Hematopoietic multipotent progenitor cell treated with erythropoietin and hydrocortisone succinate and interleukin-3 and kit ligand, for 8 days (in vitro differentiated cells): ENCODE data around the gene NPLOC4.
"Not testable (repeated sequence)": the region's sequence is repeated elsewhere in the genome, so short reads cannot be mapped to it uniquely, and the experiment has no call there.

Experiments used
- DNase-seq: peaks from one replicate; pipeline ENCODE4 v3.0.0-alpha.2; 2015

Gene NPLOC4

GRCh38 chr17:81531998-81532404 lies 104.9 kb downstream of the NPLOC4 start:
- not testable (repeated sequence) for DNase-seq

GRCh38 chr17:81531013-81531412 lies 105.9 kb downstream of the NPLOC4 start:
- DNase-seq = not testable (repeated sequence)

GRCh38 chr17:81529437-81529803 lies 107.5 kb downstream of the NPLOC4 start:
- DNase-seq = no peak

GRCh38 chr17:81528651-81529436 lies 108.1 kb downstream of the NPLOC4 start:
- no peak for DNase-seq

- no peak for DNase-seq
These were observed 108.6 kb downstream of the NPLOC4 start for GRCh38 chr17:81528384-81528650.

DNA sequence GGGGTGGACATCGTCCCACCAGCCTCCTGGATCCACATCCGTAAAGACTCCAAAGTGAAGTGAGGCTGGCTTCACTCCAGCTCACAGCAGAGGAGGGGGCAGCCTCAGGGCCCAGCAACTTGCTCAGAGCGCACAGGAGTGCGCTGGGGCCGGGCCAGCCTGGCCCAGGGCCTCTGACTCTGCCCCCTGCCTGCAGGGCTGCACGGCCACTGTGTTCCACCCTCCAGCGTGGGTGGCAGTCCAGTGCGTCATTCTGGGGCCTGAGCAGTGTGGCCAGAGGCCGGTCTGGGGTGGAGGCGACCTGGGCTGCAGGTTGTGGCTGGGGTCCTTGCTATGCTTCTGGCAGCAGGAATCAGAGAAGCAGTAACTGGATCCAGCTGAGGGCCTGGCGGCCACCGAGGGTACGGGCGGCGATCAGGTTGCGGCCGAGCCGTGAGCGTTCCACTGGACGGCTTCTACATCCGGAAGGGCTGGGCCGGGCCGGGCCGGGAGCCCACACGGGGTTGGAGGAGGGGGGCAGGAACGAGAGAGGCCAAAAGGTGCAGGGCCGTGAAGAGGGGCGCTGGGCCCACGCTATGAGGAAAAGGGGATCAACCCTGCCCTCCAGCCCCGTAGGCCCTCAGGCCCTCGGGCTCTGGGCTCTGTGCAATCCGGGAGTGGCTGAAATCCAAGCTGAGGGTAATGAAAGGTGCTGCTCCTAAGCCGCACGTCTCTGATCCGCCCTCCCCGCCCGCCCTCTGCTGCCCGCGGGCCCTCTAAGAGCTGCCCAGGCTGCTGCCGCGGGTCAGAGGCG lies 109.1 kb downstream of the NPLOC4 start, which contains the start of gene FSCN2:
Gene FSCN2 (plus strand): TSS at position 787 of the 793 bp plus-strand sequence. CDS start 155 bp downstream, outside the sequence.
- no peak for DNase-seq

DNA sequence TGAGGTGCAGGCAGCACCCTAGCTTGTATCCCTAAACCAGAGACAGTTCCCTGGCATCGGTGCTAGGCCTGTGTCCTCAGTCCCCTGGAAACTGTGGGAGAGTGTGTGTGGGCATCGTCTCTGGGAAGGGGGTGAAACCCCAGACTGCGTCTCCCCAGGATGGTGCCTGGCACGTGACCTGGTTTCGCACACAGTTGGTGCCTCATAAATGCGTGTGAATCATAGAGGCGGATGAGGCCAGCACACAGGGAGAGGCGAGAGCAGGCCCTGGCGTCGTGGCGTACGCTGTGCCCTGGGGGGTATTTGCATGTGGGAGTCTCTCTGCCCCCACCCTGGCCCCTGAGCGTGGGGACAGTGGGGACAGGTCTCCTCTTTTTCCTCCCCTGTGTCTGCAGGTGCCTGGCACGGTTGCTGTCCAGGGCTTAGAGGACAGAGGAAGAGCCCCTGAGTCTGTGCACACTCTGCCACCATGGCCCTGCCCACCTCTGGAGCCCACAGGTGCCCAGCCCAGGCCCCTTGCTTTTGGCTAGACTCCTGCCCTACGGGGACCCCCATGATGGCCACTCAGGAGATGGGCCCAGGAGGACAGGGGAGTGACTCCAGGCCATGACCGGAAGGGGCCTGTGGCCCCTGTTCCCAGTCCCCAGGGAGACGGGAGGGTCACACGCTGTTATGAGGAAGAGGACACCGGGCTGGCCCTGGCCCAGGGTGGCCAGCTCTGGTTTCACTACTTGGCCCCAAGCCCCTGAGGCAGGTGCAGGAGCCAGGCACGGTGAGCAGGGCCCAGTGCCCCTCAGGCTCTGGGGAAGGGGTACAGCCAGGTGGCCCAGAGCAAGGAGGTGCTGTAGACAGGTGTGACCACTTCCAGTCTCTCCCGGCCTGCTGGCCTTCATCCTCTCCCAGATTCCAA lies 110.0 kb downstream of the NPLOC4 start:
- DNase-seq = no peak

DNA sequence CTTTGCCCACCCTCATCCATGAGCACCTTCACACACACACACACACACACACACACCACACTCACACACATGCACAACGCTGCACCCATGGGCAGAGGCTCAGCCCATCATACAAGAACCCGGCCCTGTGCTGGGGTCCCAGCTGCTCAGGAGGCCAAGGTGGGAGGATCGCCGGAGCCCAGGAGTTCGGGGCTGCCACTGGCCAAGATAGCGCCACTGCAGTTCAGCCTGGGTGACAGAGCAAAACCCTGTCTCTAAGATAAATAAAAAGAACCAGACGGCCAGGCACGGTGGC lies 112.1 kb downstream of the NPLOC4 start:
- no peak for DNase-seq

DNA sequence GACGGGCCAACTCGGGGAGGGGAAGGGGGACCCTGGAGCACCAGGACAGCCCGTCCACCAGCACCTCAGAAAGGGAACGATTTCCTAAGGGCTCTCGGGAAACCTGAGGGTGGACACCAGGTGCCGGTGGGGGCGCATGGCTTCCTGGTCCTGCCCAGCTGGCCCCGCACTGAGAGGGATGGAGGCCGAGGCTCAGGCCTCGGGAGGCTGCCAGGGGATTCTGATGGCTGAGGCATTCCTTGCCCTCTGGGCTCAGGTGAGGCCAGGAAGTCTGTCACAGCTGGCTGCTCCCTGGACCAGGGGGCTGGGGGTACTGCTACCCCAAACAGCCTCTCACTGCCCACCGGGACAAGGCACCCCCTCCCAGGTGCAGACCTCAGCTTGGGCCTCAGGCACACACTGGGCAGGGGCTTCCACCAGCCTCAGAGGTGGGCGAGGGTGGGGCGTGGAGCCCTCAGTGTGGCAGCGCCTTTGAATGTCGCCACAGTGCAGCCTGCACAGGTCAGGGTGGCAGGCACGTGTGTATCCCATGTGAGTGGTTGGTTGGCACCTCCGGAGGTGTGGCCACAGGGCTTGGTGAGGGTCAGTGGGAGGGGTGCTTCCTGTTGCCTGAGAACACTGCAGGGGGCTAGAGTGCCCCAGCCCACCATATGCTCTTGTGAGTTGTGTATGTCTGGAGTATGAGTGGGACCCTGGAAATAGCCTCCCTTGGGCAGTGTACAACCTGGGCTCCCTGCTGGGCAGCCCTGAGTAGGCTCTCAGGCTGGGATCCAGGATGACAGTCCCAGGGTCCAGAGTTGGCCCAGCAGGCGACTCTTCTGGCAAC lies 112.7 kb downstream of the NPLOC4 start:
- no peak for DNase-seq

DNA sequence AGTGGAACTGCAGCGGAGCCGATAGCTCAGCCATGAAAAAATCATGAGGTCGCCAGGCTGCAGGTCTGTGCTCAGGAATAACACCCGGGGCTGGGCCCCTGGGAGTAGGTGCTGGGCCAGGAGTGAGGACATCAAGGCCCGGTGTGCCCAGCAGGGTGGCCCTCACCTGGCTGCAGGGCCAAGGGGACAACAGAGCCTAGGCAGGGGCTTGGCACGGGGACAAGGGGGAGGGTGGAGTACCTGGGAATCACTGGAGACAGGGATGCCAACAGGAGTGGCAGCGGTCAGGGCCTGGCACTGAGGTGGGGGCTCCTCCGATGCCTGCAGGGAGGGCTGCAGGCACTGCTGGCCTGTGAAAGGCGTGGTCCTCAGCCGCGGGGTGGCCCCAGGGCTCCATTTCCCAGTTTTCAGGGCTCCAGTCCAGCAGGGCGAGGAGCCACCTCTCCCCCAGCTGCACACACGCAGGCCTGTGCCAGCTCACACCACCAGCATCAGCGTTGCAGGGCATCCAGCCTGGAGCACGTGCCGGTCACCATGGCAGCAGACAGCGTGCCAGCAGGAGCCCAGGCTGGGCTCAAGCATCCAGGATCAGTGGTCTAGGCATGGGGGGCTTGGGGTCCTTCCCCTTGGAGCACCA lies 113.4 kb downstream of the NPLOC4 start:
- no peak for DNase-seq

- DNase-seq = no peak
These were observed 114.2 kb downstream of the NPLOC4 start for GRCh38 chr17:81522491-81523401.

DNA sequence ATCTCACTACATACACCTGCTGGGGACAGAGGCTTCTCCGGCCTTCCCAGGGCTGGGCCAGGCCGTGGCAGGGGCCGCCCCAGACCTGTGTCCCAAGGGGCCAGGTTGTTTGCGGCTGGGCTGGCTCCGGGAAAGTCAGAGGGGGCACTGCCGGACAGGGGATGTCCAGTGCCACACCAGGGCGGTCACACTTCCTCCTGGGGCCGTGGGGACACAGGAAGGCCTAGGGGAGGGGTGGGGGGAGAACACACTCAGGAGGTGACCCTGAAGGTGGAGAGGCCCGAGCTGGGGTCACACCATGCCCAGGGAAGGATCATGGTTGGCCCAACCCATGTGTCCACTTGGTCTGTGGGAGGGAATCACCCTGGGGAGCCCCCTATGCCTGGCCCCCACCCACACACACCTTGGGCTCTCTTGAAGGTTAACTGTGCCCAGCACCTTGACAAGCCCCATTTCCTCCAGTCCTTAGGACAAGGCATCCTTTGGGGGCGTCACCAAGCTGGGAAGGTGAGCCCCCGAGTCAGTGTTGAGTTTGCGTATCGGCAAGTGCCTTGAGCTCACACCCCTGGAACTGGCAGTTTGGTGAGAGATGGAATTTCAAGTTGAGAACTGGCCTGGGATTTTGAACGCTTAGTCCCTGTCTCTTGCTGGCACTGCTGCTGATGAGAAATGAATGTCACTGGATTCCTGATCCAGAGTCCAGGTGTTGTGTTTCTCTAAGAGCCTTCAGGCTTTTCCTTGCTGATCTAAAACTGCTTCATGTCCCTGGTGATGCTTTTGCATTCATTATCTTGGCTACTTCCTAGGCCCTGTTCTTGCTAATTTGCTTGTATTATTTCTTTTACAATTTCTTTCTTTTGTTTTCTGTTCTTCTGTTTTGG lies 116.7 kb downstream of the NPLOC4 start:
- DNase-seq = no peak

DNA sequence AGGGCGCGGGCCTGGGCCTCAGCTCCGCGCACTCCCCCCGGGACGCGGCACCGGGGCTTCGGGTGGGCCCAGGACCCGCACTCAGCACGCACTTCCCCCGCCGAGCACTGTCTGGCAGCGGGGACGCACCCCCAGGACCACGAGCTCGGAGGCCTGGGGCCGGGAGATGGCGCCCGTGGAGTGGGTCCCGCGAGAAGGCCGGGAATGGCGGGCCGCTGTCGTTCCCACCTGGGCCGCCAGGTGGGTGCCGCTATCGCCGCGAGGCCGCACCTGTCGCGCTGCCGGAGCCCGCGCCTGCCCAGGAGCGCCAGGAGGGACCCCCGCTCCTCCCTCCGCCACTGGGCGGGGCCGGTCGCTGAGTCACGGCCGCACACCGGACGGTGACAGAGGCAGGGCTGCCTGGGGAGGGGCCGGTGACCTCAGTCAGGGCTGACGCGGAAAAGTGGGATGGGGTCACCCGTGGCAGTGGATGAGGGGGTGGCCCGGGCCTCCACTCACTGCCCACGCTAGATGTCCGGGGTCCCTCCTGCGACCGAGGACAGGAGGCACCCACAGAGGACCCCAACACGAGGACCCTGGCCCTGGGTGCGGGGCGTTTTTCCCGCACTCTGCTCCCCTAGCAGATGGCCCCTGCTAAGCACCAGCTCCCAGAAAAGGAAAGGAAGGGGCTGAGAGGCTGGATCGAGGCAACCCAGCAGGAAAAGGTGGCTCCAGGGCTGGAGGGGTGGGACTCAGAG lies 117.5 kb downstream of the NPLOC4 start:
- no peak for DNase-seq

GRCh38 chr17:81518785-81519283 lies 118.1 kb downstream of the NPLOC4 start:
- DNase-seq = no peak

GRCh38 chr17:81518113-81518784 lies 118.7 kb downstream of the NPLOC4 start:
- no peak for DNase-seq

DNA sequence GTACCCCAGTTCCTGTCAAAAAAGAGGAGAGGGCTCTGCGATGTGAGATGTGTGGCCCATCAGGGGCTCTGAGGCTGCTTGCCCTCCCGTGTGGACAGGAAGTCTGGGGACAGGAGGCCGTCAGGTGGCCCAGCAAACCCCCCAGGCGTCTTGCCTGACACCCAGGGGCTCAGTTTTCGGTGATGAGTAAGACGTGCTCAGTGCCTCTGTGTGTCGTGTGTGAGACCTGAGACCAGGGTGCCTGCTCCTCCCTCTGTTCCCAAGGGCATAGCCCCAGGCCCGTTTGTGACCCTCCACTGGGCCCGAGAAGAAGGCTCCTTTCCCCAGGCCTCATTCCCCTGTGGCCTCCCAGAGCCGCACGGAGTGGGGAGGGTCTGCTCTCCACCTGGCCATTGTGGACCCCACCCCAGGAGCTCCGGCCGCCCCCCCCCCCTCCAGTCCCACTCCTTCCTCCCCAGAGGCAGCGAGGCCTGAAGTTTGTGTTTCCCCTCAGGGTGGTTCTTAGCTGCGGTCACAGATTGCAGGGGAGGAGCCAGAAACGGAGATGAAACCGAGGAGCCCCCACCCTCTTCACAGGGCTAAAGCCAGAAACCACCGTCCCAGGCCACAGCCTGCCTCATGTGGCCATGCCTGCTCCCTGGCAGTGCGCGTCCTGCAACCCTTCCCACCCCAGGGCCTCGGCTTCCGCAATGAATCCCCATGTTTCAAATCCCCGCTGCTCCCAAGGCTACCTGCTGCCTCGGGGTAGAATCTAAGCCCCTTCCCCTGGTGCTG lies 119.4 kb downstream of the NPLOC4 start:
- no peak for DNase-seq

GRCh38 chr17:81517009-81517338 lies 119.9 kb downstream of the NPLOC4 start:
- DNase-seq = no peak

- no peak for DNase-seq
These were observed 120.5 kb downstream of the NPLOC4 start for GRCh38 chr17:81516439-81516838.
